K562 (cell line): ENCODE data around the gene CCDC90B. TPM values are rescaled to one million over a fixed set of nuclear protein-coding genes. Genes with fewer than 3 reads are reported as not detected.

Source experiments
- ATAC-seq: fragments of 200-7000 bp; cut with Tn5 transposase; 3 replicates; pipeline ENCODE4 v1.9.1; 2020; ENCODE audit warnings: moderate library complexity
- BruUV-seq: library from RNA; stranded (reverse); fragments of 400-500 nt; replicated peaks from 2 replicates; lab custom pipeline; 2021; lab: Mats Ljungman, UMichigan
- CTCF ChIA-PET: fragments of 300-600 bp; formaldehyde crosslinking; extraction: SDS; loops from one replicate; lab custom pipeline; 2021; ENCODE audit warnings: low intra/inter-chr PET ratio; lab: Yijun Ruan, JAX
- POLR2A ChIA-PET: fragments of 300-600, 350-650 bp; sonication (Branson Sonifier 250); formaldehyde crosslinking; extraction: SDS; loops from one replicate; lab custom pipeline; 2021; ENCODE audit warnings: antibody characterized with exemption, inconsistent platforms; lab: Yijun Ruan, JAX
- DNase-seq, 4 experiments: peaks; one replicate each; pipeline versions ENCODE4 v3.0.0 to v3.0.0-alpha.2; 2011 to 2018; ENCODE audit warnings: low spot score in 3 of 4, mixed read lengths in 3 of 4; ENCODE audit errors: extremely low read depth in 1 of 4
- FAIRE-seq: peaks from 2 replicates; lab custom pipeline; 2011; peaks lifted over from hg19 to GRCh38; lab: Jason Lieb, UNC
- H2AFZ ChIP-seq: 2 replicates; pipeline ENCODE4 v1.6.0; 2011; ENCODE audit warnings: low read depth, low read length, control low read depth, inconsistent platforms
- H3K27ac ChIP-seq: fragments of 200-600 bp; 3 replicates; pipeline ENCODE4 v1.8.0; 2011; ENCODE audit warnings: low read depth, mild to moderate bottlenecking, control low read depth, inconsistent platforms, low read length, moderate library complexity, mixed read lengths; ENCODE audit errors: extremely low read depth
- H3K27me3 ChIP-seq, 2 experiments: fragments of 300-600 bp in 1 of 2; 2 replicates in 1 of 2; 3 replicates in 1 of 2; pipeline versions ENCODE4 v1.6.0 to v1.8.0; 2011; ENCODE audit warnings: inconsistent platforms in 2 of 2, low read length in 2 of 2, mild to moderate bottlenecking in 1 of 2, mixed read lengths in 1 of 2, moderate library complexity in 1 of 2; ENCODE audit not compliant: control insufficient read depth in 2 of 2, insufficient read depth in 2 of 2
- H3K36me3 ChIP-seq: fragments of 300-600 bp; 3 replicates; pipeline ENCODE4 v1.8.0; 2011; ENCODE audit warnings: mild to moderate bottlenecking, low read length, inconsistent platforms; ENCODE audit not compliant: control insufficient read depth, insufficient read depth
- H3K4me1 ChIP-seq, 2 experiments: fragments of 200-600 bp in 1 of 2; replicated peaks in 1 of 2; 2 replicates in 1 of 2; 3 replicates in 1 of 2; pipeline versions ENCODE4 v1.5.1 to v1.8.0; 2011; ENCODE audit warnings: inconsistent platforms in 2 of 2, low read length in 2 of 2, mild to moderate bottlenecking in 1 of 2, mixed read lengths in 1 of 2, moderate library complexity in 1 of 2; ENCODE audit not compliant: control insufficient read depth in 2 of 2, insufficient read depth in 2 of 2
- H3K4me2 ChIP-seq: 2 replicates; pipeline ENCODE4 v1.6.1; 2011; ENCODE audit warnings: low read length, control low read depth, inconsistent platforms, mixed read lengths; ENCODE audit not compliant: insufficient read depth
- H3K4me3 ChIP-seq: fragments of 200-600 bp; sonication (generic), shearing (Covaris generic); 2 replicates; pipeline ENCODE4 v1.5.1; 2016; ENCODE audit warnings: control low read depth, inconsistent platforms
- H3K79me2 ChIP-seq: fragments of 200-600 bp; 3 replicates; pipeline ENCODE4 v1.8.0; 2011; ENCODE audit warnings: low read length, inconsistent platforms; ENCODE audit not compliant: control insufficient read depth, insufficient read depth
- H3K9ac ChIP-seq, 2 experiments: 2 replicates each; pipeline versions ENCODE4 v1.6.0 to v1.6.1; 2011; ENCODE audit warnings: low read depth in 2 of 2, low read length in 2 of 2, control low read depth in 1 of 2, inconsistent platforms in 1 of 2, mild to moderate bottlenecking in 1 of 2, mixed read lengths in 1 of 2; ENCODE audit not compliant: insufficient read depth in 1 of 2
- H3K9me1 ChIP-seq: one replicate; pipeline ENCODE4 v1.6.0; 2011; ENCODE audit warnings: inconsistent platforms, mild to moderate bottlenecking, low read length, moderate library complexity; ENCODE audit not compliant: control insufficient read depth, insufficient read depth
- H3K9me3 ChIP-seq: replicated peaks from 2 replicates; pipeline ENCODE4 v1.5.1; 2011; ENCODE audit warnings: low read depth, low read length, inconsistent platforms; ENCODE audit not compliant: control insufficient read depth, insufficient read depth
- H4K20me1 ChIP-seq: replicated peaks from 2 replicates; pipeline ENCODE4 v1.6.1; 2011; ENCODE audit warnings: low read length, inconsistent platforms, mixed read lengths; ENCODE audit not compliant: control insufficient read depth, insufficient read depth
- CHD2 ChIP-seq: IDR thresholded peaks from 2 replicates; pipeline ENCODE4 v1.6.1; 2011; ENCODE audit warnings: low read depth, low read length
- EWSR1 ChIP-seq: fragments of 450-650 bp; IDR thresholded peaks from 2 replicates; pipeline ENCODE4 v1.6.1; 2018; ENCODE audit warnings: borderline replicate concordance, mild to moderate bottlenecking, low read depth, moderate library complexity; ENCODE audit not compliant: partially characterized antibody
- FOXK1 ChIP-seq: sonication (generic); formaldehyde crosslinking; IDR thresholded peaks from 2 replicates; pipeline ENCODE4 v1.8.0; 2022; ENCODE audit warnings: missing genetic modification reagents, mild to moderate bottlenecking, borderline replicate concordance
- RBM15 ChIP-seq: fragments of 200-400 bp; formaldehyde crosslinking; IDR thresholded peaks from 2 replicates; pipeline ENCODE4 v1.6.1; 2018; ENCODE audit warnings: mild to moderate bottlenecking, low read length, moderate library complexity; ENCODE audit not compliant: insufficient read depth
- TEAD2 ChIP-seq: fragments of 450-650 bp; IDR thresholded peaks from 2 replicates; pipeline ENCODE4 v1.6.1; 2016; ENCODE audit warnings: missing genetic modification characterization, control low read depth, missing compliant biosample characterization
- TOE1 ChIP-seq, 2 experiments: fragments of 450-650 bp in 1 of 2; sonication (generic) in 1 of 2; formaldehyde crosslinking in 1 of 2; IDR thresholded peaks; 2 replicates each; pipeline versions ENCODE4 v1.7.1 to v1.8.0; 2016 to 2022; ENCODE audit warnings: borderline replicate concordance in 2 of 2, mild to moderate bottlenecking in 2 of 2, antibody characterized with exemption in 1 of 2, inconsistent platforms in 1 of 2, low read depth in 1 of 2, missing genetic modification reagents in 1 of 2, moderate library complexity in 1 of 2
- ZNF445 ChIP-seq: fragments of 250-450 bp; sonication (Bioruptor Pico); IDR thresholded peaks from 2 replicates; pipeline ENCODE4 v1.4.0; 2020; ENCODE audit warnings: low read depth, mild to moderate bottlenecking, moderate library complexity
- ZNF695 ChIP-seq: fragments of 450-650 bp; formaldehyde crosslinking; IDR thresholded peaks from 2 replicates; pipeline ENCODE4 v1.4.0; 2020; ENCODE audit warnings: mild to moderate bottlenecking, moderate library complexity
- ZNF766 ChIP-seq: fragments of 200-800 bp; sonication (Bioruptor generic); conservative IDR thresholded peaks from 2 replicates; pipeline ENCODE4 v1.6.1; 2016; ENCODE audit warnings: missing genetic modification characterization, missing compliant biosample characterization
- WGBS: fragments of 100-300 bp; shearing (Covaris generic); methylation state at CpG from one replicate; pipeline ENCODE4 v1.1.6; 2016; ENCODE audit warnings: low coverage, mixed read lengths; ENCODE audit not compliant: insufficient coverage; ENCODE audit errors: missing lambda C conversion rate; 5-methylcytosine and 5-hydroxymethylcytosine counted together
- in situ Hi-C: fragments of 300-500 bp; cut with MboI; formaldehyde crosslinking; loops from 4 replicates; pipeline ENCODE4 v1.15.0; 2018; ENCODE audit warnings: inconsistent platforms, mixed read lengths
- intact Hi-C: fragments of 100-400 bp; cut with micrococcal nuclease; formaldehyde crosslinking; loops from 2 replicates; pipeline ENCODE4 v1.14.2; 2022
- polyA plus RNA-seq, 8 experiments: library from polyadenylated mRNA; depleted of rRNA in 4 of 8; stranded (reverse) in 5 of 8; unstranded in 3 of 8; fragments of >200 nt; fragmentation: Nextera tagmentation in 2 of 8; fragmentation: Illumina TruSeq in 1 of 8; extraction: Ambion mirVana in 2 of 8; extraction: Trizol in 1 of 8; gene quantifications; 2 replicates each; pipeline versions ENCODE4 v1.2.1 to v1.2.3, GENCODE V29; 2011 to 2014; ENCODE audit warnings: inconsistent platforms in 1 of 8, missing spikeins in 1 of 8
- total RNA-seq, 7 experiments: library from RNA; depleted of rRNA in 6 of 7; stranded (reverse); fragments of >200 nt in 6 of 7; fragmentation: Illumina TruSeq in 2 of 7; extraction: Trizol in 2 of 7; gene quantifications; 2 replicates each; pipeline versions ENCODE4 v1.2.1 to v1.2.3, GENCODE V29; 2011 to 2021; ENCODE audit warnings: low replicate concordance in 1 of 7

The CCDC90B gene
- total and polyA plus RNA-seq, 9 of the 15 experiments (the other 6 are each of a cell fraction or from before 2014, with no cell fraction given) = 26.6 to 63.6 (median 51.8) TPM

GRCh38 chr11:83306200-83307080 is 20.3 kb upstream of the CCDC90B start:
- no TSS peak for BruUV-seq
- Histone ChIP-seq H3K9me1 (no peaks in the 10 kb centered on the region), H3K27ac (no peak overlapping the region), H3K4me2 (no peak overlapping the region), H3K4me3 (no peak overlapping the region), H3K79me2 (no peaks in the 10 kb centered on the region), H2AFZ (no peak overlapping the region), H3K9me3 (no peaks in the 10 kb centered on the region), H3K9ac (no peak overlapping the region), H3K4me1 (no peaks in the 10 kb centered on the region), H4K20me1 (peaks cover 5% of the 10 kb centered on the region; the same call in 1 of the 2 replicates), H3K27me3 (peaks cover 0 to 9% of the 10 kb centered on the region in 2 experiments; a peak in 1 of 5 replicates), H3K36me3 (no peaks in the 10 kb centered on the region)
- FAIRE-seq = peak; percentile 6
- in situ Hi-C loops = no loop called here
- ATAC-seq = peak; percentile 69; the same call in 2 of the 3 replicates
- TF ChIP-seq RBM15 (no peak), TEAD2 (no peak), EWSR1 (no peak), ZNF445 (CRISPR knock-in tag) (no peak), ZNF766 (CRISPR knock-in tag) (no peak), FOXK1 (CRISPR knock-in tag) (no peak), CHD2 (no peak), TOE1 (IDR thresholded peaks at IDR 0.05; ENCODE audit: borderline replicate concordance) (no peak), TOE1 (CRISPR knock-in tag; IDR thresholded peaks at IDR 0.05; ENCODE audit: borderline replicate concordance, low read depth) (no peak), ZNF695 (CRISPR knock-in tag) (no peak)
- DNase-seq = no peak
- intact Hi-C loops = no loop called here
- WGBS = 3% methylated on average over 4 of the region's 4 CpGs
- ChIA-PET POLR2A (interaction anchor here (1.1 to 1.3 kb wide), 2 partner anchors 11 to 12 kb away, joined by 5 to 6 read pairs; no protein-coding TSS in a partner anchor), CTCF (no interaction called here)
